ENCODE measurements around the gene EPHA4. TPM values are rescaled to one million over a fixed set of nuclear protein-coding genes. Genes with fewer than 3 reads are reported as not detected.

Gene EPHA4
- polyA plus RNA-seq, 1 of the 3 experiments (the other 2 are of a cell fraction), result 0.90 TPM

DNA sequence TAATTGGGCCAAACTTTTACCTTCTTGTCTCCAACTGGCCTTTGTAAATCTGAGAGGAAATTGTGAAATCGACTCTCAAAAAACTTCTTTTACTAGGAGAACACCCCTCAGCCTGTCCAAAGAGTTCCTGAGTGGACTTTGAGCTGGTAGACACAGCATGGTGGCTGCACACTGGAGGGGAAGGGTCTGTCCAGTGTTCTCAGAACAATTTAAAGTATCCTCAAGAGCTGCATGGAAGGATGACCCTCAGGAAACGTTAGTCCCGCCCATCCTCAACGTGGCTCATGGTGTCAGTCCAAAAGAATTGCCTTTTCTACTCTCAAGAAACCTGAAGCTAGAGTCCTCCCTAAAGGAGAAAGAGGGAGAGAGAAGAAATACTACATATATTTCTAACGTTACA is 182.7 kb downstream of the EPHA4 start:
- Histone ChIP-seq H3K27ac (ENCODE audit: low read depth in 2 of 2, low read length in 1 of 2) (no peak overlapping the region), H3K4me2 (no peak overlapping the region), H3K36me3 (replicated peaks in 1 of 2; ENCODE audit: control insufficient read depth in 1 of 2, insufficient read depth in 2 of 2, low read length in 1 of 2) (no peaks in the 10 kb centered on the region), H3F3A (replicated peaks; ENCODE audit: insufficient read depth) (no peaks in the 10 kb centered on the region), H3K4me1 (ENCODE audit: control insufficient read depth in 1 of 2, insufficient read depth in 2 of 2, low read depth in 1 of 2, low read length in 1 of 2) (no peaks in the 10 kb centered on the region), H3K79me2 (ENCODE audit: insufficient read depth) (no peaks in the 10 kb centered on the region), H3K4me3 (ENCODE audit: low read depth in 2 of 2, low read length in 1 of 2) (no peak overlapping the region), H3K9me2 (no peaks in the 10 kb centered on the region), H4K20me1 (ENCODE audit: insufficient read depth) (no peaks in the 10 kb centered on the region), H3K9ac (no peak overlapping the region), H3K9me3 (no peaks in the 10 kb centered on the region), H2AFZ (ENCODE audit: low read depth) (no peak overlapping the region), H3K27me3 (ENCODE audit: insufficient read depth) (no peaks in the 10 kb centered on the region)
- POLR2A ChIA-PET, result no interaction called here
- CTCF ChIA-PET, result no interaction called here
- WGBS (ENCODE audit: low lambda C conversion rate), result 9% methylated on average over 5 of the region's 5 CpGs
- no peak for DNase-seq
- TF ChIP-seq RAD21 (IDR thresholded peaks at IDR 0.05; ENCODE audit: low read length), result no peak
- TF ChIP-seq FOXJ3 (CRISPR knock-in tag; IDR thresholded peaks at IDR 0.05), result no peak
- TF ChIP-seq GABPA (IDR thresholded peaks at IDR 0.05; ENCODE audit: low read depth), result no peak
- no peak for TF ChIP-seq FOSL2 (IDR thresholded peaks at IDR 0.05; ENCODE audit: borderline replicate concordance, low read depth)
- TF ChIP-seq NFIC (IDR thresholded peaks at IDR 0.05; ENCODE audit: borderline replicate concordance), result no peak
- TF ChIP-seq GATA2 (CRISPR knock-in tag; IDR thresholded peaks at IDR 0.05), result no peak
- TF ChIP-seq, protein P1, sequence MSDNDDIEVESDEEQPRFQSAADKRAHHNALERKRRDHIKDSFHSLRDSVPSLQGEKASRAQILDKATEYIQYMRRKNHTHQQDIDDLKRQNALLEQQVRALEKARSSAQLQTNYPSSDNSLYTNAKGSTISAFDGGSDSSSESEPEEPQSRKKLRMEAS (IDR thresholded peaks at IDR 0.05; ENCODE audit: low read depth), result no peak

DNA sequence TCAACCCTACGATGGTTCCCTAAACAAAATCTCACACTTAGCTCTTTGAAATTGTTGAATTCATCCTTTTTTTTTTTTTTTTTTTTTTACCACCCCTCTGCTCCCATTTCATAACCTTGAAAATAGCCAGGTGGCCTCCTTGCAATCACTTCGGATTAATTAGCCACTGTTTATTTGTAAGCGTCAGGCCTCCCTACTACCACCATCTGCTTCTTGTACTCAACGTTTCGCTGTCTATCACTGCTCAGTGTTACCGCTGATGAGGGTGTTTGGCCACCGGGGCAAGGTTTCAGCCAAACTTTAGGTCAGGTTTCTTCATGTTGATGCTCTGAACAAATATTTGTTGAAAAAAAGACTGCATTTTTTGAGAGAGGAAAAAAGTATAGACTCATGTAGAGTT is 183.2 kb downstream of the EPHA4 start:
- CTCF ChIA-PET, result no interaction called here
- 15% methylated on average over 7 of the region's 7 CpGs for WGBS (ENCODE audit: low lambda C conversion rate)
- Histone ChIP-seq H3K4me2 (no peak overlapping the region), H3K4me1 (ENCODE audit: control insufficient read depth in 1 of 2, insufficient read depth in 2 of 2, low read depth in 1 of 2, low read length in 1 of 2) (no peaks in the 10 kb centered on the region), H4K20me1 (ENCODE audit: insufficient read depth) (no peaks in the 10 kb centered on the region), H3K36me3 (replicated peaks in 1 of 2; ENCODE audit: control insufficient read depth in 1 of 2, insufficient read depth in 2 of 2, low read length in 1 of 2) (no peaks in the 10 kb centered on the region), H3K27ac (ENCODE audit: low read depth in 2 of 2, low read length in 1 of 2) (no peak overlapping the region), H3K9ac (no peak overlapping the region), H3K27me3 (ENCODE audit: insufficient read depth) (no peaks in the 10 kb centered on the region), H3K9me3 (no peaks in the 10 kb centered on the region), H3K9me2 (no peaks in the 10 kb centered on the region), H3K4me3 (ENCODE audit: low read depth in 2 of 2, low read length in 1 of 2) (no peak overlapping the region), H3K79me2 (ENCODE audit: insufficient read depth) (no peaks in the 10 kb centered on the region), H2AFZ (ENCODE audit: low read depth) (no peak overlapping the region), H3F3A (replicated peaks; ENCODE audit: insufficient read depth) (no peaks in the 10 kb centered on the region)
- POLR2A ChIA-PET, result no interaction called here
- TF ChIP-seq RCOR1 (IDR thresholded peaks at IDR 0.05; ENCODE audit: low read length), result no peak
- TF ChIP-seq EZH2phosphoT487 (IDR thresholded peaks at IDR 0.05; ENCODE audit: borderline replicate concordance, low read depth), result no peak
- TF ChIP-seq NFIC (IDR thresholded peaks at IDR 0.05; ENCODE audit: borderline replicate concordance), result no peak
- TF ChIP-seq RAD21 (IDR thresholded peaks at IDR 0.05; ENCODE audit: low read length), result no peak
- TF ChIP-seq MXI1 (IDR thresholded peaks at IDR 0.05; ENCODE audit: low read depth, low read length), result no peak
- TF ChIP-seq TAF1 (IDR thresholded peaks at IDR 0.05; ENCODE audit: borderline replicate concordance, low read depth, low read length), result no peak
- TF ChIP-seq YY1 (IDR thresholded peaks at IDR 0.05; ENCODE audit: low read depth), result no peak
- no peak for TF ChIP-seq FOXM1 (IDR thresholded peaks at IDR 0.05; ENCODE audit: low read depth)
- TF ChIP-seq, protein P2, sequence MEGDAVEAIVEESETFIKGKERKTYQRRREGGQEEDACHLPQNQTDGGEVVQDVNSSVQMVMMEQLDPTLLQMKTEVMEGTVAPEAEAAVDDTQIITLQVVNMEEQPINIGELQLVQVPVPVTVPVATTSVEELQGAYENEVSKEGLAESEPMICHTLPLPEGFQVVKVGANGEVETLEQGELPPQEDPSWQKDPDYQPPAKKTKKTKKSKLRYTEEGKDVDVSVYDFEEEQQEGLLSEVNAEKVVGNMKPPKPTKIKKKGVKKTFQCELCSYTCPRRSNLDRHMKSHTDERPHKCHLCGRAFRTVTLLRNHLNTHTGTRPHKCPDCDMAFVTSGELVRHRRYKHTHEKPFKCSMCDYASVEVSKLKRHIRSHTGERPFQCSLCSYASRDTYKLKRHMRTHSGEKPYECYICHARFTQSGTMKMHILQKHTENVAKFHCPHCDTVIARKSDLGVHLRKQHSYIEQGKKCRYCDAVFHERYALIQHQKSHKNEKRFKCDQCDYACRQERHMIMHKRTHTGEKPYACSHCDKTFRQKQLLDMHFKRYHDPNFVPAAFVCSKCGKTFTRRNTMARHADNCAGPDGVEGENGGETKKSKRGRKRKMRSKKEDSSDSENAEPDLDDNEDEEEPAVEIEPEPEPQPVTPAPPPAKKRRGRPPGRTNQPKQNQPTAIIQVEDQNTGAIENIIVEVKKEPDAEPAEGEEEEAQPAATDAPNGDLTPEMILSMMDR (IDR thresholded peaks at IDR 0.05), result no peak
- DNase-seq, result no peak
